ENCODE data around the gene SLIT3. TPM values are rescaled to one million over a fixed set of nuclear protein-coding genes. Genes with fewer than 3 reads are reported as not detected.

SLIT3 gene
- total RNA-seq, 4 donors from 2014 or later = 0.97 to 6.1 (median 3.4) TPM

DNA sequence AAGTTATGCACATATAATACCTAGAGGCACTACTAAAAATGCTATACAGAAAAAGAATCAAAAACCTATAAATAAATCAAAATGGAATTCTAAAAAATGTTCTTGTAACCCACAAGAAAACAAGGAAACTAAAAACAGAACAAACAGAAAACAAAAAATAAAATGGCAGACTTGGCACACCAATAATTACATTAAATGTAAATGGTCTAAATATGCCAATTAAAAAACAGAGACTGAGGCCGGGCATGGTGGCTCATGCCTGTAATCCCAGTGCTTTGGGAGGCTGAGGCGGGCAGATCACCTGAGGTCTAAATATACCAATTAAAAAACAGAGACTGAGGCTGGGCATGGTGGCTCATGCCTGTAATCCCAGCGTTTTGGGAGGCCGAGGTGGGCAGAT, 142.2 kb downstream of the SLIT3 start:
- TF ChIP-seq, protein P1, sequence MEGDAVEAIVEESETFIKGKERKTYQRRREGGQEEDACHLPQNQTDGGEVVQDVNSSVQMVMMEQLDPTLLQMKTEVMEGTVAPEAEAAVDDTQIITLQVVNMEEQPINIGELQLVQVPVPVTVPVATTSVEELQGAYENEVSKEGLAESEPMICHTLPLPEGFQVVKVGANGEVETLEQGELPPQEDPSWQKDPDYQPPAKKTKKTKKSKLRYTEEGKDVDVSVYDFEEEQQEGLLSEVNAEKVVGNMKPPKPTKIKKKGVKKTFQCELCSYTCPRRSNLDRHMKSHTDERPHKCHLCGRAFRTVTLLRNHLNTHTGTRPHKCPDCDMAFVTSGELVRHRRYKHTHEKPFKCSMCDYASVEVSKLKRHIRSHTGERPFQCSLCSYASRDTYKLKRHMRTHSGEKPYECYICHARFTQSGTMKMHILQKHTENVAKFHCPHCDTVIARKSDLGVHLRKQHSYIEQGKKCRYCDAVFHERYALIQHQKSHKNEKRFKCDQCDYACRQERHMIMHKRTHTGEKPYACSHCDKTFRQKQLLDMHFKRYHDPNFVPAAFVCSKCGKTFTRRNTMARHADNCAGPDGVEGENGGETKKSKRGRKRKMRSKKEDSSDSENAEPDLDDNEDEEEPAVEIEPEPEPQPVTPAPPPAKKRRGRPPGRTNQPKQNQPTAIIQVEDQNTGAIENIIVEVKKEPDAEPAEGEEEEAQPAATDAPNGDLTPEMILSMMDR (IDR thresholded peaks at IDR 0.05 in 4 of 5, conservative IDR thresholded peaks at IDR 0.05 in 1 of 5) = no peak
- TF ChIP-seq POLR2A (IDR thresholded peaks at IDR 0.05) = no peak
- ATAC-seq (no peak), DNase-seq (no peak)
- H3K27me3 ChIP-seq = no peaks in the 10 kb centered on the region
- H3K36me3 ChIP-seq = no peaks in the 10 kb centered on the region
- H3K4me3 ChIP-seq = no peak overlapping the region
- peaks cover 0 to 7% of the 10 kb centered on the region in 2 donors for H3K4me1 ChIP-seq
- intact Hi-C loops (cut with DNase I; ENCODE audit: low total_unique reads) (no loop called here), in situ Hi-C loops (cut with MboI; ENCODE audit: low sequenced_read_pairs in 4 of 4) (no loop called here)
- H3K9me3 ChIP-seq = peaks cover 0 to 9% (median 0%) of the 10 kb centered on the region in 3 donors
- no peak overlapping the region for H3K27ac ChIP-seq

DNA sequence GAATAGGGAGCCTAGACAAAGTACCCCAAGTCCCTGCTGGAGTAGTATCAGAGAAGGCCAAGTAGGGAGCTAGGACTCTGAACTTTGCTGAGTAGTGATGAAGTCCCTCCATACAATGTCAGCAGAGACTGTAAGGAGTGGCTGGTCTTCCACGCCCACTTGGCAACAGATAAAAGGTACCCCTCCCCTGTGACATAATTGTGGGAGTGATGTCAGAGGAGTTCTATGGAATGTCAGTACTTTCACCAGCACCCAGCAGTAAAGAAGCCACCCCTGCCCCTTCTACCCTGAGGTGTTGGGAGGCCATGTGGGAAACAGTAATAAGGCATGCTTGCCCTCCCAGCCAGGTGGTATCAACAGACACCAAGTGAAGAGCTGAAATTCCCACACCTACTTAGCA, 143.9 kb downstream of the SLIT3 start:
- in situ Hi-C loops (cut with MboI; ENCODE audit: low sequenced_read_pairs in 4 of 4) = no loop called here
- Histone ChIP-seq H3K4me1 (peaks cover 0 to 14% of the 10 kb centered on the region in 2 donors), H3K36me3 (no peaks in the 10 kb centered on the region), H3K9me3 (peaks cover 0 to 9% (median 0%) of the 10 kb centered on the region in 3 donors), H3K27ac (no peak overlapping the region), H3K4me3 (no peak overlapping the region), H3K27me3 (no peaks in the 10 kb centered on the region)
- DNase-seq (no peak), ATAC-seq (no peak)
- TF ChIP-seq POLR2A (IDR thresholded peaks at IDR 0.05) = no peak
- TF ChIP-seq, protein P1 (IDR thresholded peaks at IDR 0.05 in 4 of 5, conservative IDR thresholded peaks at IDR 0.05 in 1 of 5) = no peak
- intact Hi-C loops (cut with DNase I; ENCODE audit: low total_unique reads) = no loop called here

DNA sequence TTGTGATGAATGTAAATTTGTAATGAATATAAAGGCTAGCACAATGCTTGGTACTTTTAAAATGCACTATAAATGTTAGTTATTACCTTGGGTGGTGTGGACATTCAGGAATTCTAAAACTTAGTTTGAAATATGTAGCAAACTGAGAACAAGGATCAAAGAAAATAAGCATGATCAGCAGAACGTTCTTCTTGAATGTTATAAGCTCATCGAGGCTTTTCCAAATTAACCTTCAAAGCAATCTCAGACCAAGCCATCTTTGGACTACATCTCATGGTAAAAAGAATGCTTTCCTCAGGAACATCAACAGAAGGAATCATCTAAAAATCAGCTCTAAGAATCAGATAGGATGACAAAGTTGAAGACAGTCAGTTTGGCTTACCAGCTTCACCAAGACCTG, 146.3 kb downstream of the SLIT3 start:
- no peaks in the 10 kb centered on the region for H3K36me3 ChIP-seq
- DNase-seq (no peak), ATAC-seq (no peak)
- intact Hi-C loops (cut with DNase I; ENCODE audit: low total_unique reads) = no loop called here
- TF ChIP-seq, protein P1 (IDR thresholded peaks at IDR 0.05 in 4 of 5, conservative IDR thresholded peaks at IDR 0.05 in 1 of 5) = no peak
- no peak for TF ChIP-seq POLR2A (IDR thresholded peaks at IDR 0.05)
- no peak overlapping the region for H3K27ac ChIP-seq
- peaks cover 0 to 17% of the 10 kb centered on the region in 2 donors for H3K4me1 ChIP-seq
- H3K4me3 ChIP-seq = no peak overlapping the region
- no peaks in the 10 kb centered on the region for H3K27me3 ChIP-seq
- in situ Hi-C loops (cut with MboI; ENCODE audit: low sequenced_read_pairs in 4 of 4) = no loop called here
- H3K9me3 ChIP-seq = peaks cover 0 to 9% (median 0%) of the 10 kb centered on the region in 3 donors

DNA sequence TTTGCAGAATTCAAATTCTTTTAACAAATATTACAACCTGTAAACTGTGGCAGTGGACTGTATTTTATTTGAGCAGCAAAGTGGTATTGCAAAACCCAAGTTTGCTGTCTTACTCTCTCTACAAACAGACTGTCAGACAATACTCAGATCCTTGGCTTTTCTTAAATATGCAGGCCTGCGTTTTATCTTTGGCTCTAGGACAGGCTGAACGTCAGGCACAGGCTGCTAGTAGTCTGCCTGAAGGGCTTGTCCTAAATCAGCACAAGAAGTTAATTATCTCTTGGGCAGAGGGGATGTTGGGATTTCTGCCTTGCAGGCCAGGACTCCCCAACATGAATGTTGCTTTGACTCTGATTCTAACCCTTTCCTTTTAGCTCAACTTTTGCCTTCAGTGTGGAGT, 147.5 kb downstream of the SLIT3 start:
- DNase-seq (no peak), ATAC-seq (no peak)
- in situ Hi-C loops (cut with MboI; ENCODE audit: low sequenced_read_pairs in 4 of 4) = no loop called here
- no peak overlapping the region for H3K27ac ChIP-seq
- no peaks in the 10 kb centered on the region for H3K27me3 ChIP-seq
- no peak for TF ChIP-seq POLR2A (IDR thresholded peaks at IDR 0.05)
- TF ChIP-seq, protein P1 (IDR thresholded peaks at IDR 0.05 in 4 of 5, conservative IDR thresholded peaks at IDR 0.05 in 1 of 5) = no peak
- H3K9me3 ChIP-seq = peaks cover 0 to 6% (median 0%) of the 10 kb centered on the region in 3 donors
- H3K36me3 ChIP-seq = no peaks in the 10 kb centered on the region
- H3K4me1 ChIP-seq = peaks cover 0 to 17% of the 10 kb centered on the region in 2 donors
- H3K4me3 ChIP-seq = no peak overlapping the region
- intact Hi-C loops (cut with DNase I; ENCODE audit: low total_unique reads) = no loop called here

DNA sequence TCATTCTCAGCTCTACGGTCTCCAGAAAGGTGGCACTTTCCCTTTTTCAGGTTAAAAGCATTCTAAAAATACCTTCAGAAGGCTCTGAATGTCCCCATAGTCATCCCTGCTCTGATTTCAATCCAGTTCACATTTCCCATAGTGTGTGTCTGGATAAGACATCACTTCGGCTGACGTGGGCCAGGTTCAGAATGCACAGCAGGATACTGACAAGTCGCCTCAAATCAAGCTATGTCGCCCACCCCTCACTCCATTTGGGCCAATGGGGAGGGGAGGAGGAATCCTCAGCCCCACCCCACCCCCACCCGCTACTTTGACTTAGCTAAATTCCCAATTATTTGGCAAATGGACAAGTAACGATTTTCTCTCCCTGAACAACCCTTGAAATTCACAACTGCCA, 148.0 kb downstream of the SLIT3 start:
- ATAC-seq (no peak), DNase-seq (no peak)
- peaks cover 0 to 2% (median 0%) of the 10 kb centered on the region in 3 donors for H3K9me3 ChIP-seq
- H3K4me1 ChIP-seq = peaks cover 0 to 17% of the 10 kb centered on the region in 2 donors
- H3K27ac ChIP-seq = no peak overlapping the region
- in situ Hi-C loops (cut with MboI; ENCODE audit: low sequenced_read_pairs in 4 of 4) (no loop called here), intact Hi-C loops (cut with DNase I; ENCODE audit: low total_unique reads) (no loop called here)
- H3K36me3 ChIP-seq = no peaks in the 10 kb centered on the region
- TF ChIP-seq, protein P1 (IDR thresholded peaks at IDR 0.05 in 4 of 5, conservative IDR thresholded peaks at IDR 0.05 in 1 of 5) = no peak
- TF ChIP-seq POLR2A (IDR thresholded peaks at IDR 0.05) = no peak
- no peak overlapping the region for H3K4me3 ChIP-seq
- no peaks in the 10 kb centered on the region for H3K27me3 ChIP-seq

Data from gastrocnemius medialis (tissue), 4 donors.